IMR-90 (cell line): ENCODE data around the gene PADI1.

Experiments used
- CEBPB ChIP-seq: IDR thresholded peaks from 2 replicates; pipeline ENCODE4 v1.6.1; 2012; ENCODE audit warnings: low read depth, low read length, improper control_type of control experiment
- FOS ChIP-seq: fragments of 150-350 bp; IDR thresholded peaks from 2 replicates; pipeline ENCODE4 v1.6.1; 2016; ENCODE audit warnings: low read depth, low read length
- MAFK ChIP-seq: IDR thresholded peaks from 2 replicates; pipeline ENCODE4 v1.6.1; 2012; ENCODE audit warnings: low read depth, low read length, improper control_type of control experiment
- MAZ ChIP-seq: IDR thresholded peaks from 2 replicates; pipeline ENCODE4 v1.6.1; 2012; ENCODE audit warnings: low read depth, mild to moderate bottlenecking, low read length, improper control_type of control experiment, moderate library complexity, borderline replicate concordance
- POLR2A ChIP-seq: IDR thresholded peaks from 2 replicates; pipeline ENCODE4 v1.6.1; 2012; ENCODE audit warnings: mild to moderate bottlenecking, low read depth, low read length
- RAD21 ChIP-seq: IDR thresholded peaks from 2 replicates; pipeline ENCODE4 v1.6.1; 2012; ENCODE audit warnings: low read length, improper control_type of control experiment
- RFX5 ChIP-seq: IDR thresholded peaks from 2 replicates; pipeline ENCODE4 v1.8.0; 2012; ENCODE audit warnings: low read depth, mild to moderate bottlenecking, low read length, moderate library complexity
- SMC3 ChIP-seq: fragments of 150-350 bp; IDR thresholded peaks from 2 replicates; pipeline ENCODE4 v1.6.1; 2016; ENCODE audit warnings: low read depth, mild to moderate bottlenecking, antibody characterized with exemption, low read length, moderate library complexity
- TF ChIP-seq, protein P1 (sequence below): conservative IDR thresholded peaks from 2 replicates; pipeline ENCODE4 v1.5.1; 2012; ENCODE audit warnings: mild to moderate bottlenecking, low read depth, low read length, improper control_type of control experiment
- TF ChIP-seq, protein P2 (sequence below): fragments of 150-350 bp; IDR thresholded peaks from 2 replicates; pipeline ENCODE4 v1.6.1; 2016; ENCODE audit warnings: low read depth, mild to moderate bottlenecking, low read length, moderate library complexity, borderline replicate concordance

DNA sequence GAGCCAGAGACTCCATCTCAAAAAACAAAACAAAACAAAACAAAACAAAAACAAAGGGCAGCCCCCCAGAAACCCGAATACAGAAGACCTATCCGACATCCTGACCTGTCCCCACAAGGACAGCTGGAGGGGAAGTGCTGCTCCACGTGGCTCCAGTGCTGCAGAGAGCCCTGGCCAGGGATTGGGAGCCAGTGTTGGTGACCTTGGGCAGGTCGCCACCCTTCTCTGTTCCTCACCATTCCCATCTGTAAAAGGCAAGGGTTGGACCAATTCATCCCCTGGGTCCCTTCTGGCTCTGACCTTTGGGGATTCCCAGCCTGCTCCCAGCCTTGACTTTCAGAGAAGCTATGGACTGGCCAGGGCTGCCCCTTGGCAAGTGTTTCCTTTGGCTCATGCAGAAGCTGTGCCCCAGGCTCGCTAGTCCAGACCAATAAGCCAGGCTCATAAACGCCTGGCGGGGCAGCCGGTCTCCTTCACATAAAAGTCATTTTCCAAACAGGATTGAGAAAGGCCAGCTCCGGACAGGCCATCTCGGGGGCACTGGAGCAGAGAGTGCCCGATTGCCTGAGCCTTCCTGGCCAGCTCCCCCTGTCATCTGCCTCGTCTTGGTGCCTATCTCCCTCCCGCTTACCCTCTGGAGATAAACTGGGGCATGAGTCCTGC, 20.0 kb upstream of the PADI1 start:
- TF ChIP-seq, protein P1, sequence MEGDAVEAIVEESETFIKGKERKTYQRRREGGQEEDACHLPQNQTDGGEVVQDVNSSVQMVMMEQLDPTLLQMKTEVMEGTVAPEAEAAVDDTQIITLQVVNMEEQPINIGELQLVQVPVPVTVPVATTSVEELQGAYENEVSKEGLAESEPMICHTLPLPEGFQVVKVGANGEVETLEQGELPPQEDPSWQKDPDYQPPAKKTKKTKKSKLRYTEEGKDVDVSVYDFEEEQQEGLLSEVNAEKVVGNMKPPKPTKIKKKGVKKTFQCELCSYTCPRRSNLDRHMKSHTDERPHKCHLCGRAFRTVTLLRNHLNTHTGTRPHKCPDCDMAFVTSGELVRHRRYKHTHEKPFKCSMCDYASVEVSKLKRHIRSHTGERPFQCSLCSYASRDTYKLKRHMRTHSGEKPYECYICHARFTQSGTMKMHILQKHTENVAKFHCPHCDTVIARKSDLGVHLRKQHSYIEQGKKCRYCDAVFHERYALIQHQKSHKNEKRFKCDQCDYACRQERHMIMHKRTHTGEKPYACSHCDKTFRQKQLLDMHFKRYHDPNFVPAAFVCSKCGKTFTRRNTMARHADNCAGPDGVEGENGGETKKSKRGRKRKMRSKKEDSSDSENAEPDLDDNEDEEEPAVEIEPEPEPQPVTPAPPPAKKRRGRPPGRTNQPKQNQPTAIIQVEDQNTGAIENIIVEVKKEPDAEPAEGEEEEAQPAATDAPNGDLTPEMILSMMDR, result no peak
- TF ChIP-seq POLR2A, result no peak
- TF ChIP-seq SMC3, result no peak
- TF ChIP-seq, protein P2, sequence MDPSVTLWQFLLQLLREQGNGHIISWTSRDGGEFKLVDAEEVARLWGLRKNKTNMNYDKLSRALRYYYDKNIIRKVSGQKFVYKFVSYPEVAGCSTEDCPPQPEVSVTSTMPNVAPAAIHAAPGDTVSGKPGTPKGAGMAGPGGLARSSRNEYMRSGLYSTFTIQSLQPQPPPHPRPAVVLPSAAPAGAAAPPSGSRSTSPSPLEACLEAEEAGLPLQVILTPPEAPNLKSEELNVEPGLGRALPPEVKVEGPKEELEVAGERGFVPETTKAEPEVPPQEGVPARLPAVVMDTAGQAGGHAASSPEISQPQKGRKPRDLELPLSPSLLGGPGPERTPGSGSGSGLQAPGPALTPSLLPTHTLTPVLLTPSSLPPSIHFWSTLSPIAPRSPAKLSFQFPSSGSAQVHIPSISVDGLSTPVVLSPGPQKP, result no peak
- no peak for TF ChIP-seq RAD21
- no peak for TF ChIP-seq CEBPB
- TF ChIP-seq FOS, result no peak
- TF ChIP-seq MAZ, result no peak
- no peak for TF ChIP-seq MAFK
- TF ChIP-seq RFX5, result no peak
